GM12872 (cell line): Measurements from ENCODE around the gene AGAP3.

ENCODE experiments used
- CTCF ChIP-seq: IDR thresholded peaks from 3 replicates; pipeline ENCODE4 v1.5.1; 2011; ENCODE audit warnings: low read depth, mild to moderate bottlenecking, low read length, moderate library complexity; ENCODE audit not compliant: insufficient read depth

AGAP3 gene

GRCh38 chr7:151193203-151193978 is 107.1 kb downstream of the AGAP3 start:
- TF ChIP-seq CTCF, result no peak
